ENCODE data around the gene FKBP7. TPM values are rescaled to one million over a fixed set of nuclear protein-coding genes. Genes with fewer than 3 reads are reported as not detected.

Gene FKBP7
- total and polyA plus RNA-seq, 2 of the 13 experiments (the other 11 are each of a cell fraction or from before 2014, with no cell fraction given) = 12.4 to 14.8 TPM

DNA sequence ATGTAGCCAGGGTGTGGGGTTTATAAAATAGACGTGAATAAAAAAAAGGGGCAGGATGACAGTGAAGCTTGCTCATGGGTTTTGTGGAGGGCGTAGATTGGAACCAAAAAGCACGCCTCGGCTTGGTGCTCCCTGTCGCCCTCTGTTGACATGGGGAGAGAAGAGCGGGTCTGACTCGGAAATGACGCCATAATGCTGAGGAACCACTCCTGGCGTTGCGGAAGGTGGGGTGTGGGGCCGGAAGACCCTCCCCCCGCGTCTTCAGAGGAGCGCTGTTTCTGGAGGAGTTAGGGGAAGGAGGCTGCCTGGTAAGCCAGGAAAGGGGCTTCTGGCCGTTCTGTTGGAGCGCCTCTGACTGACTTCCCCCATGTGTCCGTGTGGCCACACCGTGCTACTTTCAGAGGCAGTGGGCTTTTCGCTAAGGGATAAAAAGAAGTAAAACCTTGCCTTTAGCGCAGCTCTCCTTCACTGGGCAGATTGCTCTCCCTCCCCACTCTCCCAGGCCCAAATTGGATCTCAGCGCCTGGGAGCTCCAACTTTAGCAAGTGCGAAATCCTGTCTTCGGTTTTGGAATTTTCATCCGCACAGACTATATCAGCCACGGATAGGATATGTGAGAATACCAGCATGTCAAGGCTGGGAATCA lies 44.7 kb upstream of the FKBP7 start (continued):
- TF ChIP-seq FOXK1 (CRISPR knock-in tag; IDR thresholded peaks at IDR 0.05; ENCODE audit: borderline replicate concordance, low read depth) = peak; percentile 67; the same call in 1 of the 2 replicates
- TF ChIP-seq KAT8 (CRISPR knock-in tag; IDR thresholded peaks at IDR 0.05) = peak; percentile 61; the same call in 1 of the 2 replicates
- TF ChIP-seq, protein P1, sequence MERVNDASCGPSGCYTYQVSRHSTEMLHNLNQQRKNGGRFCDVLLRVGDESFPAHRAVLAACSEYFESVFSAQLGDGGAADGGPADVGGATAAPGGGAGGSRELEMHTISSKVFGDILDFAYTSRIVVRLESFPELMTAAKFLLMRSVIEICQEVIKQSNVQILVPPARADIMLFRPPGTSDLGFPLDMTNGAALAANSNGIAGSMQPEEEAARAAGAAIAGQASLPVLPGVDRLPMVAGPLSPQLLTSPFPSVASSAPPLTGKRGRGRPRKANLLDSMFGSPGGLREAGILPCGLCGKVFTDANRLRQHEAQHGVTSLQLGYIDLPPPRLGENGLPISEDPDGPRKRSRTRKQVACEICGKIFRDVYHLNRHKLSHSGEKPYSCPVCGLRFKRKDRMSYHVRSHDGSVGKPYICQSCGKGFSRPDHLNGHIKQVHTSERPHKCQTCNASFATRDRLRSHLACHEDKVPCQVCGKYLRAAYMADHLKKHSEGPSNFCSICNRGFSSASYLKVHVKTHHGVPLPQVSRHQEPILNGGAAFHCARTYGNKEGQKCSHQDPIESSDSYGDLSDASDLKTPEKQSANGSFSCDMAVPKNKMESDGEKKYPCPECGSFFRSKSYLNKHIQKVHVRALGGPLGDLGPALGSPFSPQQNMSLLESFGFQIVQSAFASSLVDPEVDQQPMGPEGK (CRISPR knock-in tag; IDR thresholded peaks at IDR 0.05) = peak; percentile 55
- TF ChIP-seq, protein P2, sequence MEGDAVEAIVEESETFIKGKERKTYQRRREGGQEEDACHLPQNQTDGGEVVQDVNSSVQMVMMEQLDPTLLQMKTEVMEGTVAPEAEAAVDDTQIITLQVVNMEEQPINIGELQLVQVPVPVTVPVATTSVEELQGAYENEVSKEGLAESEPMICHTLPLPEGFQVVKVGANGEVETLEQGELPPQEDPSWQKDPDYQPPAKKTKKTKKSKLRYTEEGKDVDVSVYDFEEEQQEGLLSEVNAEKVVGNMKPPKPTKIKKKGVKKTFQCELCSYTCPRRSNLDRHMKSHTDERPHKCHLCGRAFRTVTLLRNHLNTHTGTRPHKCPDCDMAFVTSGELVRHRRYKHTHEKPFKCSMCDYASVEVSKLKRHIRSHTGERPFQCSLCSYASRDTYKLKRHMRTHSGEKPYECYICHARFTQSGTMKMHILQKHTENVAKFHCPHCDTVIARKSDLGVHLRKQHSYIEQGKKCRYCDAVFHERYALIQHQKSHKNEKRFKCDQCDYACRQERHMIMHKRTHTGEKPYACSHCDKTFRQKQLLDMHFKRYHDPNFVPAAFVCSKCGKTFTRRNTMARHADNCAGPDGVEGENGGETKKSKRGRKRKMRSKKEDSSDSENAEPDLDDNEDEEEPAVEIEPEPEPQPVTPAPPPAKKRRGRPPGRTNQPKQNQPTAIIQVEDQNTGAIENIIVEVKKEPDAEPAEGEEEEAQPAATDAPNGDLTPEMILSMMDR (CRISPR knock-in tag; IDR thresholded peaks at IDR 0.05) = peak; percentile 87
- peak; percentile 72 for TF ChIP-seq CREB1 (IDR thresholded peaks at IDR 0.05)
- peak; percentile 94 for TF ChIP-seq CREB1 (CRISPR knock-in tag; IDR thresholded peaks at IDR 0.05)
- TF ChIP-seq, protein P3, sequence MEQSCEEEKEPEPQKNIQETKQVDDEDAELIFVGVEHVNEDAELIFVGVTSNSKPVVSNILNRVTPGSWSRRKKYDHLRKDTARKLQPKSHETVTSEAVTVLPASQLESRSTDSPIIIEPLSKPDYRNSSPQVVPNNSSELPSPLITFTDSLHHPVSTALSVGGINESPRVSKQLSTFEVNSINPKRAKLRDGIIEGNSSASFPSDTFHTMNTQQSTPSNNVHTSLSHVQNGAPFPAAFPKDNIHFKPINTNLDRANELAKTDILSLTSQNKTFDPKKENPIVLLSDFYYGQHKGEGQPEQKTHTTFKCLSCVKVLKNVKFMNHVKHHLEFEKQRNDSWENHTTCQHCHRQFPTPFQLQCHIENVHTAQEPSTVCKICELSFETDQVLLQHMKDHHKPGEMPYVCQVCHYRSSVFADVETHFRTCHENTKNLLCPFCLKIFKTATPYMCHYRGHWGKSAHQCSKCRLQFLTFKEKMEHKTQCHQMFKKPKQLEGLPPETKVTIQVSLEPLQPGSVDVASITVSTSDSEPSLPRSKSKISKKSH (CRISPR knock-in tag; IDR thresholded peaks at IDR 0.05; ENCODE audit: borderline replicate concordance) = 0 out of 2 replicates have a peak, but pooled peaks have one; percentile 30
- peak; percentile 54; the same call in 1 of the 2 replicates for TF ChIP-seq KDM2A (CRISPR knock-in tag; IDR thresholded peaks at IDR 0.05; ENCODE audit: borderline replicate concordance, low read depth)
- TF ChIP-seq, protein P4, sequence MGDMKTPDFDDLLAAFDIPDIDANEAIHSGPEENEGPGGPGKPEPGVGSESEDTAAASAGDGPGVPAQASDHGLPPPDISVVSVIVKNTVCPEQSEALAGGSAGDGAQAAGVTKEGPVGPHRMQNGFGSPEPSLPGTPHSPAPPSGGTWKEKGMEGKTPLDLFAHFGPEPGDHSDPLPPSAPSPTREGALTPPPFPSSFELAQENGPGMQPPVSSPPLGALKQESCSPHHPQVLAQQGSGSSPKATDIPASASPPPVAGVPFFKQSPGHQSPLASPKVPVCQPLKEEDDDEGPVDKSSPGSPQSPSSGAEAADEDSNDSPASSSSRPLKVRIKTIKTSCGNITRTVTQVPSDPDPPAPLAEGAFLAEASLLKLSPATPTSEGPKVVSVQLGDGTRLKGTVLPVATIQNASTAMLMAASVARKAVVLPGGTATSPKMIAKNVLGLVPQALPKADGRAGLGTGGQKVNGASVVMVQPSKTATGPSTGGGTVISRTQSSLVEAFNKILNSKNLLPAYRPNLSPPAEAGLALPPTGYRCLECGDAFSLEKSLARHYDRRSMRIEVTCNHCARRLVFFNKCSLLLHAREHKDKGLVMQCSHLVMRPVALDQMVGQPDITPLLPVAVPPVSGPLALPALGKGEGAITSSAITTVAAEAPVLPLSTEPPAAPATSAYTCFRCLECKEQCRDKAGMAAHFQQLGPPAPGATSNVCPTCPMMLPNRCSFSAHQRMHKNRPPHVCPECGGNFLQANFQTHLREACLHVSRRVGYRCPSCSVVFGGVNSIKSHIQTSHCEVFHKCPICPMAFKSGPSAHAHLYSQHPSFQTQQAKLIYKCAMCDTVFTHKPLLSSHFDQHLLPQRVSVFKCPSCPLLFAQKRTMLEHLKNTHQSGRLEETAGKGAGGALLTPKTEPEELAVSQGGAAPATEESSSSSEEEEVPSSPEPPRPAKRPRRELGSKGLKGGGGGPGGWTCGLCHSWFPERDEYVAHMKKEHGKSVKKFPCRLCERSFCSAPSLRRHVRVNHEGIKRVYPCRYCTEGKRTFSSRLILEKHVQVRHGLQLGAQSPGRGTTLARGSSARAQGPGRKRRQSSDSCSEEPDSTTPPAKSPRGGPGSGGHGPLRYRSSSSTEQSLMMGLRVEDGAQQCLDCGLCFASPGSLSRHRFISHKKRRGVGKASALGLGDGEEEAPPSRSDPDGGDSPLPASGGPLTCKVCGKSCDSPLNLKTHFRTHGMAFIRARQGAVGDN (CRISPR knock-in tag; IDR thresholded peaks at IDR 0.05) = peak; percentile 62
- peak; percentile 21; the same call in 1 of the 2 replicates for TF ChIP-seq CEBPB (IDR thresholded peaks at IDR 0.05; ENCODE audit: borderline replicate concordance, low read depth, low read length)
- peak; percentile 44; the same call in 1 of the 2 replicates for TF ChIP-seq RAD21 (CRISPR knock-in tag; IDR thresholded peaks at IDR 0.05)
- no peak for TF ChIP-seq FOXK2 (IDR thresholded peaks at IDR 0.05)
- TF ChIP-seq ZNF350 (CRISPR knock-in tag; IDR thresholded peaks at IDR 0.05; ENCODE audit: borderline replicate concordance, low read depth) = peak; percentile 56; the same call in 1 of the 2 replicates
- peak; percentile 83 for TF ChIP-seq POLR2G (IDR thresholded peaks at IDR 0.05; ENCODE audit: low read depth, low read length)
- no peak for TF ChIP-seq ZNF773 (CRISPR knock-in tag; IDR thresholded peaks at IDR 0.05; ENCODE audit: borderline replicate concordance)
- peak; percentile 92 for TF ChIP-seq ZBTB21 (CRISPR knock-in tag; IDR thresholded peaks at IDR 0.05)
- TF ChIP-seq, protein P5, sequence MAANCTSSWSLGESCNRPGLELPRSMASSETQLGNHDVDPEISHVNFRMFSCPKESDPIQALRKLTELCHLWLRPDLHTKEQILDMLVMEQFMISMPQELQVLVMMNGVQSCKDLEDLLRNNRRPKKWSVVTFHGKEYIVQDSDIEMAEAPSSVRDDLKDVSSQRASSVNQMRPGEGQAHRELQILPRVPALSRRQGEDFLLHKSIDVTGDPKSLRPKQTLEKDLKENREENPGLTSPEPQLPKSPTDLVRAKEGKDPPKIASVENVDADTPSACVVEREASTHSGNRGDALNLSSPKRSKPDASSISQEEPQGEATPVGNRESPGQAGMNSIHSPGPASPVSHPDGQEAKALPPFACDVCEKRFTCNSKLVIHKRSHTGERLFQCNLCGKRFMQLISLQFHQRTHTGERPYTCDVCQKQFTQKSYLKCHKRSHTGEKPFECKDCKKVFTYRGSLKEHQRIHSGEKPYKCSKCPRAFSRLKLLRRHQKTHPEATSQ (CRISPR knock-in tag; IDR thresholded peaks at IDR 0.05; ENCODE audit: borderline replicate concordance) = peak; percentile 84; the same call in 1 of the 2 replicates
- TF ChIP-seq POLR2AphosphoS5 (IDR thresholded peaks at IDR 0.05; ENCODE audit: low read depth, low read length) = peak; percentile 78
- peak; percentile 27 to 79; a peak in 3 of 4 replicates for TF ChIP-seq POLR2A (IDR thresholded peaks at IDR 0.05; ENCODE audit: insufficient read depth in 1 of 2, low read depth in 2 of 2, low read length in 2 of 2)
